ENCODE data around the gene TBX15.

- TF ChIP-seq, protein P1, sequence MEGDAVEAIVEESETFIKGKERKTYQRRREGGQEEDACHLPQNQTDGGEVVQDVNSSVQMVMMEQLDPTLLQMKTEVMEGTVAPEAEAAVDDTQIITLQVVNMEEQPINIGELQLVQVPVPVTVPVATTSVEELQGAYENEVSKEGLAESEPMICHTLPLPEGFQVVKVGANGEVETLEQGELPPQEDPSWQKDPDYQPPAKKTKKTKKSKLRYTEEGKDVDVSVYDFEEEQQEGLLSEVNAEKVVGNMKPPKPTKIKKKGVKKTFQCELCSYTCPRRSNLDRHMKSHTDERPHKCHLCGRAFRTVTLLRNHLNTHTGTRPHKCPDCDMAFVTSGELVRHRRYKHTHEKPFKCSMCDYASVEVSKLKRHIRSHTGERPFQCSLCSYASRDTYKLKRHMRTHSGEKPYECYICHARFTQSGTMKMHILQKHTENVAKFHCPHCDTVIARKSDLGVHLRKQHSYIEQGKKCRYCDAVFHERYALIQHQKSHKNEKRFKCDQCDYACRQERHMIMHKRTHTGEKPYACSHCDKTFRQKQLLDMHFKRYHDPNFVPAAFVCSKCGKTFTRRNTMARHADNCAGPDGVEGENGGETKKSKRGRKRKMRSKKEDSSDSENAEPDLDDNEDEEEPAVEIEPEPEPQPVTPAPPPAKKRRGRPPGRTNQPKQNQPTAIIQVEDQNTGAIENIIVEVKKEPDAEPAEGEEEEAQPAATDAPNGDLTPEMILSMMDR (IDR thresholded peaks at IDR 0.05): no peak
- no peak for TF ChIP-seq POLR2A (IDR thresholded peaks at IDR 0.05)
These were observed 47.2 kb downstream of the TBX15 start for GRCh38 chr1:118940957-118941356.
